GM03348 (cell line): Measurements from ENCODE around the gene PTER.
A peak's percentile ranks its signal among the peaks of the same experiment; 100 is the strongest.

ENCODE experiments used
- DNase-seq: peaks from one replicate; pipeline ENCODE4 v3.0.0; 2012; ENCODE audit warnings: low spot score

Gene PTER

GRCh38 chr10:16472828-16473227 lies 36.0 kb downstream of the PTER start:
- no peak for DNase-seq

- DNase-seq: no peak
These were observed 40.9 kb downstream of the PTER start for GRCh38 chr10:16477757-16478156.

- DNase-seq: no peak
These were observed 42.0 kb downstream of the PTER start for GRCh38 chr10:16478801-16479200.

- no peak for DNase-seq
These were observed 44.4 kb downstream of the PTER start for GRCh38 chr10:16481052-16481728.

GRCh38 chr10:16483241-16483917 lies 46.6 kb downstream of the PTER start:
- DNase-seq: no peak

- no peak for DNase-seq
These were observed 53.7 kb downstream of the PTER start for GRCh38 chr10:16490511-16490910.

GRCh38 chr10:16491933-16492332 lies 55.1 kb downstream of the PTER start:
- DNase-seq: no peak

GRCh38 chr10:16493884-16494536 lies 57.2 kb downstream of the PTER start:
- no peak for DNase-seq

- DNase-seq: no peak
These were observed 61.1 kb downstream of the PTER start for GRCh38 chr10:16497911-16498310.

GRCh38 chr10:16505161-16505560 lies 68.4 kb downstream of the PTER start:
- no peak for DNase-seq

- DNase-seq: no peak
These were observed 73.2 kb downstream of the PTER start for GRCh38 chr10:16509996-16510395.

GRCh38 chr10:16510843-16511242 lies 74.0 kb downstream of the PTER start:
- no peak for DNase-seq

- no peak for DNase-seq
These were observed 82.0 kb downstream of the PTER start for GRCh38 chr10:16518822-16519221.

GRCh38 chr10:16519250-16519907 lies 82.6 kb downstream of the PTER start:
- DNase-seq: no peak

- peak; percentile 27 for DNase-seq
These were observed 83.4 kb downstream of the PTER start for GRCh38 chr10:16519908-16520861.

GRCh38 chr10:16520900-16521299 lies 84.1 kb downstream of the PTER start:
- peak; percentile 62 for DNase-seq

GRCh38 chr10:16521311-16522016 lies 84.7 kb downstream of the PTER start, which contains the start of gene C1QL3:
TSS of gene C1QL3 (minus strand) at chr10:16521879. CDS start at chr10:16521065, 814 bp downstream.
- peak; percentile 51 for DNase-seq

- DNase-seq: no peak
These were observed 90.6 kb downstream of the PTER start for GRCh38 chr10:16527452-16527851.

GRCh38 chr10:16529853-16530252 lies 93.0 kb downstream of the PTER start:
- DNase-seq: no peak

GRCh38 chr10:16536155-16536554 lies 99.3 kb downstream of the PTER start:
- DNase-seq: no peak

GRCh38 chr10:16544099-16544498 lies 107.3 kb downstream of the PTER start:
- no peak for DNase-seq
